ENCODE data around the gene MPZL1. TPM values are rescaled to one million over a fixed set of nuclear protein-coding genes. Genes with fewer than 3 reads are reported as not detected.

Gene MPZL1
- total and polyA plus RNA-seq, 7 donors, result 5.2 to 22.4 (median 14.1) TPM

- intact Hi-C loops (cut with DNase I), result no loop called here
- ATAC-seq, result no peak
- H3K27ac ChIP-seq, result no peak overlapping the region
- H3K4me3 ChIP-seq, result no peak overlapping the region
- WGBS, 3 donors, result 67 to 71% (median 68%) methylated on average over 1 of the region's 1 CpG
- H3K9me3 ChIP-seq, result no peaks in the 10 kb centered on the region
- H3K36me3 ChIP-seq (ENCODE audit: insufficient read depth in 1 of 2, low read depth in 1 of 2), result peaks cover 0 to 8% of the 10 kb centered on the region in 2 donors
- peaks cover 32% of the 10 kb centered on the region for H3K4me1 ChIP-seq
- TF ChIP-seq CTCF (IDR thresholded peaks at IDR 0.05), result no peak
- no peaks in the 10 kb centered on the region for H3K27me3 ChIP-seq (ENCODE audit: insufficient read depth in 3 of 3, low read length in 2 of 3)
- DNase-seq, result no peak
These were observed 4.2 kb downstream of the MPZL1 start for GRCh38 chr1:167726008-167726407.

DNA sequence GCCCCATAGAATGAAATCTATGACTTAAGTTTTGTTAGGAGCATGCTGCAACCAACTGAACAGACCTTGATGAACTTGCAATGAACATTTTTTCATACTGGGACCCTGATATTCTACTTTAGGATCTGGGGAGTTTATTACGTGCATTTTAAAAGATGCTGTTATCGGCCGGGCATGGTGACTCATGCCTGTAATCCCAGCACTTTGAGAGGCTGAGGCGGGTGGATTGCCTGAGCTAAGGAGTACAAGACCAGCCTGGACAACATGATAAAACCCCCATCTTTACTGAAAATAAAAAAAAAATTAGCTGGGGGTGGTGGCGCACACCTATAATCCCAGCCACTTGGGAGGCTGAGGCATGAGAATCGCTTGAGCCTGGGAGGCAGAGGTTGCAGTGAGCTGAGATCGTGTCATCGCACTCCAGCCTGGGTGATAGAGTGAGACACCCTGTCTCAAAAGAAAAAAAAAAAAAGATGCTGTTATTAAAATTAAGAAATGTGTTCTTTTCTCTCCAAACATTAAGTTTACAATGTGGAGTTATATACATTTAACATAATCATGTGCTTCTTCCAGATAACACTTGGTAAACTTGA is 7.1 kb downstream of the MPZL1 start:
- H3K27ac ChIP-seq, result no peak overlapping the region
- intact Hi-C loops (cut with DNase I), result no loop called here
- ATAC-seq (no peak), DNase-seq (no peak)
- no peak overlapping the region for H3K4me3 ChIP-seq
- peaks cover 19% of the 10 kb centered on the region for H3K4me1 ChIP-seq
- no peaks in the 10 kb centered on the region for H3K9me3 ChIP-seq
- H3K36me3 ChIP-seq (ENCODE audit: insufficient read depth in 1 of 2, low read depth in 1 of 2), result peaks cover 0 to 8% of the 10 kb centered on the region in 2 donors
- no peak for TF ChIP-seq CTCF (IDR thresholded peaks at IDR 0.05)
- 95 to 98% (median 97%) methylated on average over 8 of the region's 8 CpGs for WGBS, 3 donors
- H3K27me3 ChIP-seq (ENCODE audit: insufficient read depth in 3 of 3, low read length in 2 of 3), result no peaks in the 10 kb centered on the region

DNA sequence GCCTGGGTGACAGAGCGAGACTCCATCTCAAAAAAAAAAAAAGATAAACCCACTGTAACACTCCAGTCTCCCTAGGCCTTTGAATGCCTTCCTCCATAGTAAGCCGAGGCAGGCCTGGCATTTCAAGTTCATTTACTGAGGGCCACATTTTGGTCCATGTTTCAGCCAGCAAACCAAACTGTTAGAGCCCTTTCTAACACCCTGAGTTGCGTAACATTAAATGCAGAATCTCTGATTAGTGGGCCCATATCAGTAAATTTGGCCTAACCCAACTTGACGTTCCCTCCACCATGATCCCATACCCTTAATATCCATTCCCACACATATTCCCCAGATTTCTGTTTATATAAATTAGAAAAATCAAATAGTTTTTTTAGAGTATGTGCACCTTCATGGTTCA is 12.4 kb downstream of the MPZL1 start:
- 96 to 98% (median 96%) methylated on average over 3 to 4 of the region's 4 CpGs for WGBS, 3 donors
- TF ChIP-seq CTCF (IDR thresholded peaks at IDR 0.05), result no peak
- H3K4me3 ChIP-seq, result no peak overlapping the region

DNA sequence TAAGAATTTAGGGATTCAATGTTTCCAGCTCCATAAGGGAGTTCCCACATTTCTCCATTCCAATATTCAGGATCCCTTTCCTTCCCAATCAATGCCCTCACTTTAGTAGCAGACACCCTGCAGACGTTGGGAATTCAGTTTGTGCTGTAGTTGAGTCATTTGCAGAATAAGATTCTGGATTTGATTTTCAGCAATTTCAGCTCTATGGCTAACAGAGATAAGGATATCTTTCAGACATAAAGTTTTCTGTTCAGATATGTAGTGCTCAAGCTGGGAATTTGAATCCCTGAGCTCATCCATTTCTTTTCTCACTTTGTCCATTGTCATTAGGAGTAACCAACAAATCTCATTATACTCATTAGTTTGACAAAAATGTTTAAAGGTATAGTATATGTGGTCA is 13.1 kb downstream of the MPZL1 start:
- no peak overlapping the region for H3K27ac ChIP-seq
- WGBS, 3 donors, result 92 to 97% (median 96%) methylated on average over 1 of the region's 1 CpG
- no peak for DNase-seq
- intact Hi-C loops (cut with DNase I), result no loop called here
- ATAC-seq, result no peak
- H3K4me1 ChIP-seq, result peaks cover 3% of the 10 kb centered on the region
- no peaks in the 10 kb centered on the region for H3K9me3 ChIP-seq
- no peak for TF ChIP-seq CTCF (IDR thresholded peaks at IDR 0.05)
- H3K4me3 ChIP-seq, result no peak overlapping the region
- H3K36me3 ChIP-seq (ENCODE audit: insufficient read depth in 1 of 2, low read depth in 1 of 2), result peaks cover 0 to 8% of the 10 kb centered on the region in 2 donors
- no peaks in the 10 kb centered on the region for H3K27me3 ChIP-seq (ENCODE audit: insufficient read depth in 3 of 3, low read length in 2 of 3)

More for the DNA sequence above, 12.4 kb downstream of the MPZL1 start:
- intact Hi-C loops (cut with DNase I), result no loop called here
- no peaks in the 10 kb centered on the region for H3K27me3 ChIP-seq (ENCODE audit: insufficient read depth in 3 of 3, low read length in 2 of 3)
- H3K9me3 ChIP-seq, result no peaks in the 10 kb centered on the region
- H3K36me3 ChIP-seq (ENCODE audit: insufficient read depth in 1 of 2, low read depth in 1 of 2), result peaks cover 0 to 8% of the 10 kb centered on the region in 2 donors
- peaks cover 3% of the 10 kb centered on the region for H3K4me1 ChIP-seq
- DNase-seq, result no peak
- no peak overlapping the region for H3K27ac ChIP-seq
- no peak for ATAC-seq

- H3K27ac ChIP-seq, result no peak overlapping the region
- no peak for ATAC-seq
- H3K36me3 ChIP-seq (ENCODE audit: insufficient read depth in 1 of 2, low read depth in 1 of 2), result no peaks in the 10 kb centered on the region
- H3K4me1 ChIP-seq, result peaks cover 3% of the 10 kb centered on the region
- WGBS, 3 donors, result 84 to 89% (median 85%) methylated on average over 4 of the region's 4 CpGs
- intact Hi-C loops (cut with DNase I), result no loop called here
- no peaks in the 10 kb centered on the region for H3K27me3 ChIP-seq (ENCODE audit: insufficient read depth in 3 of 3, low read length in 2 of 3)
- H3K9me3 ChIP-seq, result no peaks in the 10 kb centered on the region
- no peak for DNase-seq
- no peak for TF ChIP-seq CTCF (IDR thresholded peaks at IDR 0.05)
- no peak overlapping the region for H3K4me3 ChIP-seq
These were observed 15.4 kb downstream of the MPZL1 start for GRCh38 chr1:167737169-167737568.
